ENCODE measurements around the gene POLR2F.

DNA sequence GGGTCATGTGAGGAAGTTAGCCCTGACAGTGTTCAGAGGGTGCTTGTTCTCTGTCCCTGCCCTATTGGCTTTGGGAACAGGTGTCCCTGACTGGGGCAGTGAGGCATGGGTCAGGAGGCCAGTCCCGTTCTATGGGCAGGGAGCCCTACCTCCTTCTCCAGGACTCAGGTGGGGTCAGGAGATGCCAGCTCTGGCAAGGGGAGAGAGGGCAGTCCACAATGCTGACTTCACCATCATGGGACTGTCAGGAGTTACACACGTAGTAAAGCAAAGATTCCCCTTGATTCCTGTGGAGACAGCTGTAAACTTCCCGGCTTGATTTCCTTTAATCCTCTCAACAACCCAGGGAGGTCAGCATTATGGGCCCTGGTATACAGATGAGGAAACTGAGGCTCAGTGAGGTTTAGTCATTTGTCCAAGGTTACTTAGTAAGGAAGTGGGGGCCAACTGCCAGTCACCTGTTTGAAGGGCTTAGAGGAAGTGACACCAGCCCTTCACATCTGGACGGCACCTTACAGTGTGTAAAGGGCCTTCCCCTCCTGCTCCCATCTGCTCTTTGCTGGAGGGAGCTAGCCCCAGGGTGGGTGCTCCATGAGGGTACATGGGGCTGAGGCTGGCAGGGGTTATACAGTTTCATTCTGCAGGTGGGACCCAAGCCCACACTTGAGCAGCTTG lies 35.5 kb upstream of the POLR2F start:
- TF ChIP-seq, protein P1, sequence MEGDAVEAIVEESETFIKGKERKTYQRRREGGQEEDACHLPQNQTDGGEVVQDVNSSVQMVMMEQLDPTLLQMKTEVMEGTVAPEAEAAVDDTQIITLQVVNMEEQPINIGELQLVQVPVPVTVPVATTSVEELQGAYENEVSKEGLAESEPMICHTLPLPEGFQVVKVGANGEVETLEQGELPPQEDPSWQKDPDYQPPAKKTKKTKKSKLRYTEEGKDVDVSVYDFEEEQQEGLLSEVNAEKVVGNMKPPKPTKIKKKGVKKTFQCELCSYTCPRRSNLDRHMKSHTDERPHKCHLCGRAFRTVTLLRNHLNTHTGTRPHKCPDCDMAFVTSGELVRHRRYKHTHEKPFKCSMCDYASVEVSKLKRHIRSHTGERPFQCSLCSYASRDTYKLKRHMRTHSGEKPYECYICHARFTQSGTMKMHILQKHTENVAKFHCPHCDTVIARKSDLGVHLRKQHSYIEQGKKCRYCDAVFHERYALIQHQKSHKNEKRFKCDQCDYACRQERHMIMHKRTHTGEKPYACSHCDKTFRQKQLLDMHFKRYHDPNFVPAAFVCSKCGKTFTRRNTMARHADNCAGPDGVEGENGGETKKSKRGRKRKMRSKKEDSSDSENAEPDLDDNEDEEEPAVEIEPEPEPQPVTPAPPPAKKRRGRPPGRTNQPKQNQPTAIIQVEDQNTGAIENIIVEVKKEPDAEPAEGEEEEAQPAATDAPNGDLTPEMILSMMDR (tag by site-specific recombination; IDR thresholded peaks at IDR 0.05), result no peak
- TF ChIP-seq ZNF501 (tag by site-specific recombination; IDR thresholded peaks at IDR 0.05) (no peak), YY1 (tag by site-specific recombination; IDR thresholded peaks at IDR 0.05) (no peak)
